HG03139 (cell line): Measurements from ENCODE around the gene MYMX.

Experiments
- ATAC-seq: cut with Tn5 transposase; IDR thresholded peaks from one replicate; pipeline ENCODE4 v1.9.1; 2021; ENCODE audit not compliant: unreplicated experiment

MYMX gene

DNA sequence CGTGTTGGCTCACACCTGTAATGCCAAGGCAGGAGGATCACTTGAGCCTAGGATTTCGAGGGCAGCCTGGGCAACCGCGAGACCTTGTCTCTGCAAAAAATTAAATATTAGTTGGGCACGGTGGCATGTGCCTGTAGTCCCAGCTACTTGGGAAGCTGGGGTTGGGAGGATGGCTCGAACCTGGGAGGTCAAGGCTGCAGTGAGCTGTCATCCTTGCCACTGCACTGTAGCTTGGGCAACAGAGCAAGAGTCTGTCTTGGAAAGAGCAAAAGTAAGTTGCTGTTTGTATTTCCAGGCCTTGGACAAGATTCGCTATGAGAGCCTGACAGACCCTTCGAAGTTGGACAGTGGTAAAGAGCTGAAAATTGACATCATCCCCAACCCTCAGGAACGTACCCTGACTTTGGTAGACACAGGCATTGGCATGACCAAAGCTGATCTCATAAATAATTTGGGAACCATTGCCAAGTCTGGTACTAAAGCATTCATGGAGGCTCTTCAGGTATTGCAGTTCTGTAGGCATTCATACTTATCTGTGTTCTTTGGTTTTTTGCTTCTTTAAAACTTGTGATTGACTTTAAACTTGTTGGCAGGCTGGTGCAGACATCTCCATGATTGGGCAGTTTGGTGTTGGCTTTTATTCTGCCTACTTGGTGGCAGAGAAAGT is 32.5 kb downstream of the MYMX start:
- no peak for ATAC-seq

DNA sequence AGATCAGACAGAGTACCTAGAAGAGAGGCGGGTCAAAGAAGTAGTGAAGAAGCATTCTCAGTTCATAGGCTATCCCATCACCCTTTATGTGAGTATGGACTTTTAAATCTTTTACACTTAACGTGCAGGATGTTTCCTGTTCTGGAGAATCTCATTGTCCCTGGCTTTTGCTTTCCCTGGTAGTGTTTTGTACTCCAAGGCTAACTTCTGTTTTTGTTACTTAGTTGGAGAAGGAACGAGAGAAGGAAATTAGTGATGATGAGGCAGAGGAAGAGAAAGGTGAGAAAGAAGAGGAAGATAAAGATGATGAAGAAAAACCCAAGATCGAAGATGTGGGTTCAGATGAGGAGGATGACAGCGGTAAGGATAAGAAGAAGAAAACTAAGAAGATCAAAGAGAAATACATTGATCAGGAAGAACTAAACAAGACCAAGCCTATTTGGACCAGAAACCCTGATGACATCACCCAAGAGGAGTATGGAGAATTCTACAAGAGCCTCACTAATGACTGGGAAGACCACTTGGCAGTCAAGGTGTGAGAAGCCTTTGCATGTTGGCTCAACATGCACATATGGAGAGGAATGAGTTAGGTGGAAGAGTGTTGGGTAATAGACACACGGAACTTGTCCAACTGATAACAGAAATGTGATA is 33.5 kb downstream of the MYMX start:
- ATAC-seq: no peak

DNA sequence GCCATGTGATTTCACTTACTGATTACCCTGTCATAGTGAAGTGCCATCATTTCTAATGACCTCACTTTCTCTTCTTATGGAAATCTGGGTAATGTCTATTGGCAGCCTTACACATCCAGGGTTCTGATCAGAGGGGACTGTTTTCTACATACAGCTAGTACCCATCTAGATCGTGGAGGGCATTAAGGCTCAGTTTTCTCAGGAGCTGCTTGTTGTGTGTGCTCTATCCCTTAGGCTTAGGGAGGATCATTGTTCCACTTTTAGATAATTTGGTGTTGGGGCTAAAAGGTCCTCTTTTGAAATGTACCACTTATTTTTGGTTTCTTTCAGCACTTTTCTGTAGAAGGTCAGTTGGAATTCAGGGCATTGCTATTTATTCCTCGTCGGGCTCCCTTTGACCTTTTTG is 34.0 kb downstream of the MYMX start:
- no peak for ATAC-seq

GRCh38 chr6:44251576-44252524 is 35.1 kb downstream of the MYMX start:
- ATAC-seq: no peak

DNA sequence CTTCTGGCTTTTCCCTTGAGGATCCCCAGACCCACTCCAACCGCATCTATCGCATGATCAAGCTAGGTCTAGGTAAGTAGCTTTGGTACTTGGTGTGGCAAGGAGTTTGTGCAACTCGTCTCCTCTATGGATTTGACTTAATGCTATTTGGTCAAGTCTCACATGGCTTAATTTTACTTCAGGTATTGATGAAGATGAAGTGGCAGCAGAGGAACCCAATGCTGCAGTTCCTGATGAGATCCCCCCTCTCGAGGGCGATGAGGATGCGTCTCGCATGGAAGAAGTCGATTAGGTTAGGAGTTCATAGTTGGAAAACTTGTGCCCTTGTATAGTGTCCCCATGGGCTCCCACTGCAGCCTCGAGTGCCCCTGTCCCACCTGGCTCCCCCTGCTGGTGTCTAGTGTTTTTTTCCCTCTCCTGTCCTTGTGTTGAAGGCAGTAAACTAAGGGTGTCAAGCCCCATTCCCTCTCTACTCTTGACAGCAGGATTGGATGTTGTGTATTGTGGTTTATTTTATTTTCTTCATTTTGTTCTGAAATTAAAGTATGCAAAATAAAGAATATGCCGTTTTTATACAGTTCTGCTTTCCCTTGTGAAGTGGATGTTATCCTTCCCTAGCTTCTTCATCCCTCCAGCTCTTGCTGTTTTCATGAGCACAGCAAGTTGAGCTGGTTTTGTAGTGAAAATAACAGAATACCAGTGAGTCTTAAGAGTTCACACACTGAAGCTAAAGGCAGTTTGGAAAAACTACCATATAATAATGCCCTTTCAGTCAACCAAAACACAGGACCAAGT is 36.8 kb downstream of the MYMX start:
- no peak for ATAC-seq

GRCh38 chr6:44254191-44255104 is 37.7 kb downstream of the MYMX start:
- no peak for ATAC-seq

DNA sequence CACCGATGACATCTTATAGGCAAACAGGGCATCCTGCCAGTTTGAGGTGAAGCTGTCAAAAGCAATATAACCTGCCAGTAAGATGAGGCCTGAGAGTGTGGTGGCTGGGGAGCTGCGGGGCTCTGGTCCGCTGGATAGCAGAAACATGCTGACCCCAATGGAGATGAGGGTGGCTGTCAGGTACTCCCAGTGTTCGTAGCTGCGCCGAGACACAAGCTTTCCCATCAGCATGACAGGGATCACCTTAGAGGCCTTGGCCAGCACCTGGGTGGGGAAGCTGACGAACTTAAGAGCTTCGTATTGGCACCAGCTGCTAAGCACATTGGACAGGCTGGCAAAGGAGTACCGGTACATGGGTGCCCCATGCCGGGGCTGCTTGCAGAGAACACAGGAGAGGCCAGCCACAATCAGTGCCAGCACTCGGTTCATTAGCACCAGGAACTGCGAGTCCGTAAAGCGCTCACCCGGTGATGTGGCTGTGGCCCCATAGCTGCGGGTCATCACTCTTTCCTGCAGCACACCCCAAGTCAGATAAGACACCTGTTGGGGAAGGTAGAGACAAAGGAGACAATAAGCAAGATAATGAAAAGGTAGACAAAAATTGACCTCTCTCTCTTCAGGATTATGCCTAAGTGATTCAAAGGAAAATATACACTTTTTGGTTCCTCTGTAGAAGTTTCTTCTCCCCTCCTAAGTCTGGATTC is 38.5 kb downstream of the MYMX start:
- no peak for ATAC-seq

DNA sequence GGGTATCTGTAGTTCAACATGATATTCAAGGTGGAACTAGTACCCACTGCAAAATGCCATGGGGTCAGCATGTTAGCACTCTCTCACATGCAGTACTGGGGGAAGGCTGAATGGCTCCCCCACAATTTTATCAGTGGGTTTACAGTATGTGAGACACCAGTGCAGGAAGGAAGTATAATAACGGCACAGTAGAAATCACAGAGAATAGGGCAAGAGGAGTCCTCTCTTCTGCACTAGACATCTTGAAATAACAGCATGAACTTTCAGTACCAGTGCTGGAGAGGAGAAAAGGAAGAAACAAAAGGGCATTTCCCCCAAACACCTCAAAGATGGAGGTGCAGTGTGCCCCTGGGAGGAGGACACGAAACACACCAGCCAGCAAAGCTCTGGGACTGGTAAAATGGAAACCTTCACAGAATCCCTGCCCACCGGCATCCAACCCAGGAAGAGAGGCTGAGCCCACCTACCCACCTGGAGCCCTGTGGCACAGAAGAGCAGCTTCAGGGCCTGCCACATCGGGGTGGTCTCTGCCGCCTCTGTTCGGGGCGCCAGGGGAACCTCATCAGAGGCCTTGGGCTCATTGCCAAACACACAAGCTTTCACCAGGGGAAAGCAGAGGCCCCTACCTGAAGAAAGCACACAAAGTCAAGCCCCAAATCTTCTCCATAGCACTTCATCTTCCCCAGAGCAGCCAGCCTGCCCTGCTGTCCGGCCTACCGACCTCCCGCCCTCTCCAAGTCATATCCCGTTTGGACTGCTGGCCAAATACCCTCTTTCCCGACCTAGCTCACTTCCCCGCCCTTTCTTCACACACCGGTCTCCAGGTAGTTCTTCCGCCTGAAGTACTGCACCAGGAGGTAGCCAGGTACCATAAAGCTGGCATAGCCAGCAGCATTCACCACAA is 39.4 kb downstream of the MYMX start:
- ATAC-seq: no peak

- no peak for ATAC-seq
These were observed 40.0 kb downstream of the MYMX start for GRCh38 chr6:44256775-44257024.

- peak; percentile 49 for ATAC-seq
These were observed 40.5 kb downstream of the MYMX start, which contains the start of gene SLC35B2 for GRCh38 chr6:44257025-44257752. TSS of gene SLC35B2 (minus strand) at chr6:44257528. CDS start at chr6:44257410, 118 bp downstream.

DNA sequence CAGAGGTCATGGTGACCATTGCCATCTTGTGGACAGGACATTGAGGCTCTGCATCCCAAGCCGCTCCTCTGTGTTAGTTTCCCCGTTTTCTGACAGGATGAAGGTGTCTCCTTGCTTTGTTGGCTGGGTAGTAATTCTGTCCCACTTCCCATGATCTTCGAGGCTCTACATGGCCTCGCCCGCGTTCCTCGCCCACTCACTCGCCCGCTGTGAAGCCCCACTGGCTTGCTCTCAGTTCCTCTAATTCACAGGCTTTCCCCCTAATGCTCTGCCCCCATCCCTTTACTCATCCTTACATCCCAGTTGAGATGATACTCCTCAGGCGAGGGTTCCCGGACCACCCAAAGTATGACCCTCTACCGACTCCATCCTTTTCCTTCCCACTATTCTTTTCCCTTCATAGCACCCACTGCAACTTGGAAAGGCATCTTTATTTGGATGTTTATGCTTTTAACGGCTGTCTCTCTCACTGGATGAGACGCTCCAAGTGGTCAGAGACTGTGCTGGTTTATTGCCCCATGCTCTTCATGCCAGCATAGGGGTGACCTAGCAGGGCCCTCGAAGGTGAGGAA is 41.1 kb downstream of the MYMX start:
- peak; percentile 10 for ATAC-seq

DNA sequence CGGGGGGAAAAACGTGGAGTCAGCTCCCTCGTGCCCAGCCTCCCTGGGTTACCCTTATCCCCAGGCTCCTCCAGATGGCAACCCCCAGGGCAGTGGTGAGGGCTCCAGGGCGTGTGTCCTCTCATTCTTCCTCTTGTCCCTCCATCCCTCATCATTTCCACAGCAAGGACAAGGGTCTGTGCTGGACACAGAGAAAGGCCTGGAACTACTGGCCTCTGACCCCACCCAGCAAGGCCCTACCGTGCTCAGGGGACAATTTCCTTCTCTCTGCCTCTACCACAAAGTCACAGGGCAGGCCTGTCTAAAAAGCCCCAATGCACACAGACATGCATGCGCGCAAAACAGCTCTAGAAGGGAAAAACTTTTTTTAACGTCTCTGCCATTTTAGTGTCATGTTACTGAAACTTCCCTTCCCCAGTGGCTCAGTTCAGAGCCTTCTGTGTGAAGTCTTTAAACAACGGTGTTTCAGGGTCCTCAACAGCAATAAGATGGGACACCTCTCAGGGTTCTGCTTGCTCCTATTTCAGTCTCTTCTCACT is 41.7 kb downstream of the MYMX start:
- no peak for ATAC-seq

- ATAC-seq: no peak
These were observed 42.2 kb downstream of the MYMX start for GRCh38 chr6:44258921-44259320.

GRCh38 chr6:44260011-44260410 is 43.3 kb downstream of the MYMX start:
- ATAC-seq: no peak

GRCh38 chr6:44260451-44261297 is 43.9 kb downstream of the MYMX start:
- ATAC-seq: no peak

GRCh38 chr6:44261581-44261980 is 44.9 kb downstream of the MYMX start:
- ATAC-seq: no peak
